GM21786 (cell line): Measurements from ENCODE around the gene AGTPBP1.

ENCODE experiments used
- ATAC-seq: cut with Tn5 transposase; IDR thresholded peaks from one replicate; pipeline ENCODE4 v1.9.1; 2021; ENCODE audit not compliant: unreplicated experiment

AGTPBP1 gene

GRCh38 chr9:85553475-85553874, 188.3 kb downstream of the AGTPBP1 start:
- ATAC-seq: no peak

- no peak for ATAC-seq
Observed at GRCh38 chr9:85547599-85547998, 194.2 kb downstream of the AGTPBP1 start.

- ATAC-seq: no peak
Observed at GRCh38 chr9:85543196-85543595, 198.6 kb downstream of the AGTPBP1 start.

GRCh38 chr9:85541876-85542275, 199.9 kb downstream of the AGTPBP1 start:
- no peak for ATAC-seq

GRCh38 chr9:85536514-85536913, 205.2 kb downstream of the AGTPBP1 start:
- ATAC-seq: no peak

GRCh38 chr9:85536076-85536475, 205.7 kb downstream of the AGTPBP1 start:
- no peak for ATAC-seq

GRCh38 chr9:85534340-85534739, 207.4 kb downstream of the AGTPBP1 start:
- ATAC-seq: no peak

GRCh38 chr9:85533538-85533937, 208.2 kb downstream of the AGTPBP1 start:
- ATAC-seq: no peak

GRCh38 chr9:85530721-85531120, 211.0 kb downstream of the AGTPBP1 start:
- no peak for ATAC-seq

- no peak for ATAC-seq
Observed at GRCh38 chr9:85528607-85529006, 213.1 kb downstream of the AGTPBP1 start.

- ATAC-seq: no peak
Observed at GRCh38 chr9:85528142-85528541, 213.6 kb downstream of the AGTPBP1 start.

- ATAC-seq: no peak
Observed at GRCh38 chr9:85527331-85528020, 214.3 kb downstream of the AGTPBP1 start.

GRCh38 chr9:85524531-85524930, 217.2 kb downstream of the AGTPBP1 start:
- no peak for ATAC-seq

GRCh38 chr9:85523202-85523601, 218.6 kb downstream of the AGTPBP1 start:
- no peak for ATAC-seq

GRCh38 chr9:85522459-85523092, 219.2 kb downstream of the AGTPBP1 start:
- ATAC-seq: no peak

GRCh38 chr9:85521371-85522197, 220.2 kb downstream of the AGTPBP1 start:
- ATAC-seq: no peak

- ATAC-seq: no peak
Observed at GRCh38 chr9:85516976-85517637, 224.6 kb downstream of the AGTPBP1 start.

- no peak for ATAC-seq
Observed at GRCh38 chr9:85516455-85516854, 225.3 kb downstream of the AGTPBP1 start.

GRCh38 chr9:85515021-85515420, 226.7 kb downstream of the AGTPBP1 start:
- no peak for ATAC-seq

- no peak for ATAC-seq
Observed at GRCh38 chr9:85514256-85514655, 227.5 kb downstream of the AGTPBP1 start.

GRCh38 chr9:85511746-85512145, 230.0 kb downstream of the AGTPBP1 start:
- ATAC-seq: no peak
